NCI-H1092 treated with DMSO at 0.1 percent for 48 hours (cell line): ENCODE data around the gene ACCSL.

Experiments used
- DNase-seq: peaks from one replicate; lab custom pipeline; 2025; lab: John Stamatoyannopoulos, UW

Gene ACCSL

DNA sequence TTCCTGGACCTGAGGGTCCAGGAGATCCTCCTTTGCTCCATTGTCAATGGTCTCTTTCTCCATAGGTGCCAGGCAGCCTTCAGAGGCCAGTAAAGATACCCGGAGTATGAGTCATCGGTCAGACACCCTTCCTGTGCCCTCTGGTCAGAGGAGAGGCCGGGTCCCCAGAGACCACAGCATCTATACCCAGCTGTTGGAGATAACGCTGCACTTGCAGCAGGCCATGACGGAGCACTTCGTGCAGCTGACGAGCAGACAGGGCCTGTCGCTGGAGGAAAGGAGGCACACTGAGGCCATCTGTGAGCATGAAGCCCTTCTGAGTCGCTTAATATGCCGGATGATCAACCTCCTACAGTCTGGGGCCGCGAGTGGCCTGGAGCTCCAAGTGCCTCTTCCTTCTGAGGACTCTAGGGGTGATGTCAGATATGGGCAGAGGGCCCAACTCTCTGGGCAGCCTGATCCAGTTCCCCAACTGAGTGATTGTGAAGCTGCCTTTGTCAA, at the start of gene ACCSL:
Gene ACCSL (plus strand): TSS at position 51 of the 501 bp plus-strand sequence. CDS start 56 bp downstream, at position 107.
- DNase-seq: no peak

DNA sequence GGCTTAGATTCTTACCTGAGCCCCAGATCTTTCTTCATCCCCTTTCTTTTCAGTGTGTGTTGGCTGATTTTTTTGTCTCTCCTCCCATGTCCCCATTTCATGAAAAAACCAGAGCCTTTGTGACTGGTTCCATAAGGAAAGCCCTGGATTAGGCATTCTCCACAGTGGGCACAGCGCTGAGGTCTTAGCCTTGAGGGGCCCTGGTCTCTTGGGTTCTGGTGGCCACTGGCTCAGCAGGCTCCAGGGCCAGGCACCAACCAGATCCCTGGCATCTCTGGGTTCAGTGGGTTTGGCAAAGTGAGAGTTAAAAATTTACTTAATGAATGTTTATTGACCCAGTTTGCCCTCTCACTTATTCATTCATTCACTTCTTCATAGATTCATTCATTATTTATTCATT, 49.5 kb upstream of the ACCSL start:
- DNase-seq: no peak

DNA sequence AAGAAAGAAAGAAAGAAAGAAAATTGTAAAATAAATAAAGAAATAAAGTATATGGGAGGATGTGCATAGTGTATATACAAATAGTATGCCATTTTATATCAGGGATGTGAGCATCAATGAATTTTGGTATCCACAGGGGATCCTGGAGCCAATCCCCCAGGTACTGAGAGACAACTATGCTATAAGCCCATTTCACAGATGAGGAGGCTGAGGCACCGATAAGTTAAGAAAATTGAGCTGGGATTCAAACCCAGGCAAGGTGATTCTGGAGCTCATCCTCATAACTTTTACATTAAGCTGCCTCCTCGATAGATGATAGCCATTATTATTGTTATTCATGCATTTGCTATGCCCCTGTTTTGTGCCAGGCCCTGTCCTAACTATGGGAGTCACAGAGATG, 47.0 kb upstream of the ACCSL start:
- no peak for DNase-seq

DNA sequence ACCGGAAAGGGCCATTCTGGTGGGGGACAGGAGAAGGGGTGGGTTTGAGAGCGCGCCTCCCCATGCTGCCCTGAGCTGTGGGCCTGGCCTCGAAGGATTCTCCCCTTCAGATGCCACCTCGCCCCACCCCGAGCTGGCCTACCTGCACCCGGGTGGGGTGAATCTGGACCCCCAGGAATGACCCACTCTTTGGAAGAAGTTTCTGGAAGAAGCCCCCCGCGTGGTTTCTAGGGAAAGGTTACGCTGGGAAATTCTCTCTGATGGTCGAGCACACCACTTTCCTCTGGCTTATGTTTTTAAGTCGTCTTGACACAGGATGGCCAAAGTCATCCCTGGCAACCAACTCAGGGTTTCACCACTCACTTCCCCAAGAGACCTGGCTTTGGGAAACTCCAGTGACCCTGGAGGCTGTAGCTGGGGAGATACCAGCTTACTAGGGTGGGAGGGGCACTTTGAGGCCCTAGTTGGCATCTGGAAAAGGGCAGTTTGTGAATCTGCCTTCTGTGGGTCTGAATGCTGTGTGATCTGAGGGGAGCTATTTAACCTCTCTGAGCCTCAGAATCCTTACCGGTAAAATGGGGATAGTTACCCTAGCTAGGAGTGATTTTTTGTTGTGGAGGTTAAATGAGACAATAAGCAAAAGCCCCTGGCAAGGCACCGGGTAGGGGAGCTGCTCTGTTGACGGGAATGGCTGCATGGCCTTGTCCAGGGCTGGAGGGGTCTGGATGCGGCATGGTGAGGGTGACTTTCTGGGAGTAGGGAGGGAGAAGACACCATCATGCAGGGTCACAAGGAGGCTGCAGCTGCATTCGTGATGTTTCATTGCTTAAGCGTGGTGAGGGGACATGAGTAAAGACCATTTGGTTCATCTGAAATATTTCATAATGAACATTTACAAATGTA, 45.3 kb upstream of the ACCSL start:
- DNase-seq: no peak

DNA sequence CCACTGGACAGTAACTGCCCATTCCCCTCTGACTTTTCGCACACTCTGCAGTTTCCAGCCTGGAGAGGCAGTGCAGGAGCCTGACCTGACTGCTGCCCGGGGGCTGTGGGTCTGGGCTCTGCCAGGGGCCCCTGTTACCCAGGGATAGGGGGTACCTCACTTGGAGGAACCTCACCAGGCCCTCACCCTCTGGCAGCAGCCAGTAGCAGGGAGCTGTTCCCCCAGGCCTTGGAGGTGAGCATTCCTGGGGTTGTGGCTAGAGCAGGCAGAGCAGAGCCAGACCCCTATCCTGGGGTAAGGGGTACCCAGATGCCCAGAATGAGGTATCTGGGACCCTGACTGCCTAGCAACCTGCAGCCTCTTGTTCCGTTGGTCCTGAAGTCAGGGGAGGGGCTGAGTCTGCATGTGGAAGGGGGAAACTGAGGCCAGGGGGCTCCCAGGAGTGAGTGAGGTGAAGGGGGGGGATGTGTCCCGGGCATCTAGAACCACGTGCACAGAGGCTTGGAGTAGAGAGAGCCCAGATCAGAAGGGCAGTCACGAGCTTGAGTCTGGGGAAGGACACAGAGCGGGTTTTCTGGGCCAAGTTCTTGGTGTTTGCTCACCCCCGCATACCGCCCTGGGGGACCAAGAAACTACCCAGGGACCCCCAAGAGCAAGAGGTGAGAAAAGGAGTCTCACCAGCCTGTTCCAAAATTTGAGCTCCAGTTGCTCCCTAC, 43.9 kb upstream of the ACCSL start:
- DNase-seq: no peak

DNA sequence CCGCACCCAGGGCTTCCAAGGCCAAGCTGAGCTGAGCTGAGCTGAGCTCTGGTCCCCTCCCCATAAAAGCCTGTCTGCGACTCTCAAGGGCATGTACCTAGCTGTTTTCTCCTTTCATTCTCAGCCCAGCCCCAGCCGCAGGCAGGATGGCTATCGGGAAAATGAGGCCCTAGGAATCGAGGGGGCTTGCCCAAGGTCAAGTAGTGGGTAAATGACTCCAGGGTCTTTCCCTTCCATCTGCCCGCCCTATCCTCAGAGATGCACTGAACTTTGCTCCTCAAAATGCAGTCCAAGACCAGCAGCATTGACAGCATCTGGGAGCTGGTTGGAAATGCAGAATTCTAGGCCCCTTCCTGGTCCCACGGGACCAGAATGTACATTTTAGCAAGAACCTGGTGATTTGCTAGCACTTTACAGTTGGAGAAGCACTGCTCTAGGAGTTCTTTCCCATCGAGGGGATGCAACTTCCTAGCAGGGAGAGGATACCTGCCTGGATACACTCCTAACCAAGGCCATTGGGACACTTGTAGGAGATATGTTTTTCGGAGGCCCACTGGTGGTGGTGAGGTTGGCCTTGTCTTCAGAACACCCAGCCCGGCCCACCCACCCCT, 43.2 kb upstream of the ACCSL start:
- no peak for DNase-seq

DNA sequence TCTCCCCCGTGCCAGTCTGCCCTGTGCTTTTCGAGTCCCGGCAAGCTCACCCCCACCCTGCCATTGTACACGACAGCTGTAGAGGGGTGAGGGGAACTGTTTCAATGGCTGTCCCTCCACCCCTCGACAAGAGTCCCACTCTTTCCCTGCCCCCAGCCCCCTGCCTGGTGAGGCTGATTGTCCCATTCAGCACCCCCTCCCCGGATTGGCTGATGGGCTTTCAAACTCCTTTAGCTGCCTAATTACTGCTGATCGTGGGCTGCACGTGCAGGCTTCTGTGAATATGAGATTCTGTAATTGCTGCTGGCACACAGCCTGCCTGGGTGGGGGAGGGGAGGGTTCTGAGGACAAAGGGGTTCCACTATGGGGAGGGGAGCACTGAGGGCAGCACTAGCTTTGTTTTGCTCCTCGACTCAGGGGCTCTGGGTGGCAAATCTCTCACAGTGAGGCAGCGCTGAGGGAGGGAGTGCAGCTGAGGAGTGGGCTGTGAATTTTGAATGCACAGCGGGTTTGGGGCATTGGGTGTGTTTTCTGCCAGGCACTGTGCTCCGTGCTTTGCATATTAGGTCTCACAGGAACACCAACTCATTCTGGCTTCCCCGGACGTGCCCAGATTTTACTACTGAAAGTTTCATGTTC, 42.6 kb upstream of the ACCSL start:
- peak; percentile 58 for DNase-seq

DNA sequence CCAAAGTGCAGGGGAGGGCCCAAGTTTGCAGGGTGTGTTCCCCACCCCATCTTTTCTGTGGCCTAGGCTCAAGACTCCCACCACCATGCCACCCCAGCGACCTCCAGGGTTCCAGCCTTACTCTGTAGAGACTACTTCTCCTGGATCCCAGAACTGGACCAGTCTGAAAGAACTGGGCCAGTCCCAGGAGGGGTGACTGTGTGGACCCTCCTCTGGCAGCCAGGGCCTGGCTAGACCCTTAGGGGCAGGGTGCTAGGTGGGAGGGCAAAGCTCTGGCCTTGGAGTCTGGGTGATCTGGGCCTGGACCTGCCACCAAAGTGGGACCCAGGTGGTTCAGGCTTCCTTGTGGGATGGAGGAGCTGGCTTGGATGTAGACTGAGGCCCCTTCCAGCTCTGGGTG, 41.8 kb upstream of the ACCSL start:
- no peak for DNase-seq

DNA sequence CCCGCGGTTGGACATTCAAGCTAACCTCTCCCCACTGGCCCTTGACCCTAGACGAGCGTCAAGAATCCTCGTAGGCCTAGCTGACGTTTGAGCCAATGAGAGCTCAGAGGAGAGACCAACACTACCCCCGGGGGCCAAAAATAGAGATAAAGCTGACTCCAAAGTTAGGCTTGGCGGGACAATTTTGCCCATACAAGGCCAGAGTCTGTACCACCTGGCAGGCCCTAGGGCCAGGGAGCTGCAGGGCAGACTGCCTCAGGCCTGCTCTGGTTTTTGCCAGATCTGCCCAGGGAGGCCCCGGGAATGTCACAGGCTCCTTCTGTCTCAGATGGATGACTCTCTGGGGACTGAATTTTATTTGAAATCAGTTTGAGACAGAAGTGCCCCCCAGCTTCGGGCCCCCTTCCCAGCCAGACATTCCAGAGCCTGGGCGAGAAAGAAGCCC, 40.8 kb upstream of the ACCSL start:
- DNase-seq: no peak

DNA sequence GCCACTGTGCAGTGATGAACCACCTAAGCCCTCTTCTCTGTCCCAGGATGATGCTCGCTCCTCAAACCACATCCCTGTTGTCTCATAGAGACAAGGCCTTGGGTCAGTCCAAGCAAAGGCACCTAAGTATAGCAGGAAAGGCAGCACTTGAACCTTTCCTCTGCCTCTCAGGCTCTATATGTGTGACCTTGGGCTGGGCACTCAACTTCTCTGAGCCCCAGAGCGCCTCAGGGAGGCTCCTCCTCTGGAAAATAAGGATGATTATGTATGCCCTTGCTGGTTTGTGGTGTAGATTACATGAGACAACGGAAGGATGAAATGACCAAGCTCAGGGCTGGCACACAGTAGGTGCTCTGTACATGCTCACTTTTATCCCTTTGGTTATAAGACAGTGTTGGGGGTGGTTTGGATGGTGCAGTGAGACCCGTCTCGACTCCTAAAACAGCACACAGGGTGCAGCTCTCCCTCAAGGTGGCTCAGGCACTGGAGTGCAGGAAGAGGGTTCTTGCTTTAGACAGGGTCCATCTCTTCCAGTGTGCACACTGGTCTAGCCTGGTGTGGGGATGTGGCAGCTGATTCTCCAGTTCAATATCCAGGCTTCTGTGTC, 40.2 kb upstream of the ACCSL start:
- no peak for DNase-seq

DNA sequence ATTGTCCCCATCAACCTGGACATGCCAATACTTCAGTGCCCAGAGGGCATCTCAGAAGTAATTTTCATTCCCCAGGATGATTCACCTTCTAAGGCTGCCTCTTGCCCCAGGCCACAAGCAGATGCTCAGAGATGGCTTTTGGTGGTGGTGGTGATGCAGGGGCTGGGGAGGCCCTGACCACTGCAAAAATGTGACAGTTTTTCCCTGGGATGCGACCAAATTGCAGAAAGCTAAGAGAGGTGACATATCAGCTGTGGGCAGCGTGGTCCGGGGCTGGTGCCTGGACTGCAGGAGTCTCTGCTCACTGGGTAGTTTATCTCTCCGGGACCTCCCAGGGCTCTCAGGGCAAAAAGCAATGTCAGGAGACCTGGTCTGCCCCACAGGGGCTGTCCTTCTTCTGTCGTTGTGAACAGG, 39.7 kb upstream of the ACCSL start:
- no peak for DNase-seq

DNA sequence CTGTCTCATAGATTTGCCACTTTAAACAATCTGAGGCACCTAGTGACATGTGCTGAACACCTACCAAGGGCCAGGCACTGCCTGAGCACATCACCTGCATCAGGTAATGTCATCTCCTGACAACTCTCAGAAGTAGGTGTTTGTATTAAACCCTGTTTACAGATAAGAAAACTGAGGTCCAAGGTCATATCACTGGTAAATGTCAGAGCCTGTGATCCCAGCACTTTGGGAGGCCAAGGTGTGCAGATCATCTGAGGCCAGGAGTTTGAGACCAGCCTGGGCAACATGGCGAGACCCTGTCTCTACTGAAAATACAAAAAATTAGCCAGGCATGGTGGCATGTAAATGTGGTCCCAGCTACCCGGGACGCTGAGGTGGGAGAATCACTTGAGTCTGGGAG, 39.1 kb upstream of the ACCSL start:
- DNase-seq: no peak

DNA sequence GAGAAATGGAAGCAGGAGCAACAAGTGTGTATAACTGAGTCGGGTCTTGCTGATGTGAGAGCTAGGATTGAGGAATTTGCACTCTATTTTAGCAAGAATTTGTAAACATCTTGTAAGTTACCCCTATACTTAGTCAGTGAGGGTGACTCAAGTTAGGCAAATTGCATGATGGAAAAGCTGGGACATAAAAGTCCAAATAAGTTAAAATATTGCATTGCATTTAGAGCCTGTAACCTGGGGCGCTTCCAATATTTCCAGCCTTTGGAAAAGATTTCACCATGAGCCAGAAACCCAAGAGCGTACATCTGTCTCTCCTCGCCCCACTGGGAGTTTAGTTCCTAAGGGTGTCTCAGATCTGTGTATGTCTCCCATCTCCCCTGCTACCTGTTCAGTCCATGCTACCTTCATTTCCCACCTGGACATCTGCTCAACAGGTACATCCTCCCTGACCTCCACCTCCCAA, 37.0 kb upstream of the ACCSL start:
- DNase-seq: no peak

DNA sequence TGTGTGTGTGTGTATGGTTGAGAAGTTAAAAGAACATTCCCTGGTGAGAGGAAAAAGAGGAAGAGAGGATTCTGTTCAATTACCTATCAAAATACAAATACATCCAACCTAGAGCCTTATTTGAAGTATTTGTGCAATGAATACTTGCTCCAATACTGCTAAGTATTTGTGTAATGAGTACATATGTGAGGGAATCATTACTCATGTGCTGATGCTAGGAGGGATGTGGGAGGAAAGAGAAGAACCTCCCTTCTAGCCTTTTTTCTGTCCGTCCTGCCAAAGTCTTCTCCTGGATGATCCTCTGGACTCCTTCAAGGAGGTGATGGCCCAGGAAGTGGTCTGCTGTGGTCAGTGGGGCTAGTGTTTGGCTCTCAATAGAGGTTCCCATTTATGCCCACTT, 36.0 kb upstream of the ACCSL start:
- DNase-seq: no peak

DNA sequence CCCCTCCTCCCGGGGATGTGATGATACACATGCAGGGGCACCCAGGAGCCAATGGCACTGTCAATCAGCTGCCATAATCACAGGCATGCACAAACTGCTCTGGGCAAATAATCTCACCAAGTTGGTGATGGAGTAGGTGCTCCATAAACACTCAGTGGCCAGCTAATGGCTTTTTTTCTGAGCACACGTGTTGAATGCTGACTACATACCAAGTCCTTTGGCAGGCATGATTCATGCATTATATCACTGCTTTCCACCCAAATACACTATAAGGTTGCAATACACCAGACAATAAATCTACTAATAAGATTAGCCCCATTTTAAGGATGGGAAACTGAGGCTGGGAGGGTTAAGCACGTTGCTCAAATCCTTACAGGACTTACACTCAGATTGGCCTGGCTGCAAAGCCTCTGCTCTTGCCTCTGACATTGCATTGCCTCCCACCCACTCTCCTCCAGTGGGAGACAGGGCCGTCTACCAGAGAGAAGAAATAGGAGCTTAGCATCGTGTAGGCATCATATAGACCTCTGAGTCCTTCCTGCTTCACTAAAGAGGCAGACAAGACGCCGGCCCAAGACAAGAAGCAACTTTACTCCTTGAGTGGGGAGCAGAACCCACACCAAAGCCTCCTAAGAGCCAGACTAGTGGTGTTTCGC, 32.7 kb upstream of the ACCSL start:
- no peak for DNase-seq

DNA sequence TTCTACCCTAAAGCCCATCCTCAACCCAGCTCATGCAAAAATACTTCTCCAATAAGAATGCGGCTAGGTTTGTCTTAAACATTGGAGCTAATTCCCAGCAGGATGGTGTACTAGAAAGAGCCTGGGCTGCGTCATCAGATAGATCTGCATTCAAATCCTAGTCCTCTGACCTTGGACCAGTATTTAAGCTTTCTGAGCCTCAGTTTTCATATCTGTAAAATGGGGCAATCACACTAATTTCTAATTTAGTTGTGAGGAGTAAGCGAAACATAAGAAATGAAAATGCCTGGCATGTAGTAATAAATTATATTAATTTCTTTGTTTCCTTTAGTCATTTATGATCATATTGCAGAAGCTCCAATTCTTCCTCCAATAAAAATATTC, 32.2 kb upstream of the ACCSL start:
- DNase-seq: no peak

DNA sequence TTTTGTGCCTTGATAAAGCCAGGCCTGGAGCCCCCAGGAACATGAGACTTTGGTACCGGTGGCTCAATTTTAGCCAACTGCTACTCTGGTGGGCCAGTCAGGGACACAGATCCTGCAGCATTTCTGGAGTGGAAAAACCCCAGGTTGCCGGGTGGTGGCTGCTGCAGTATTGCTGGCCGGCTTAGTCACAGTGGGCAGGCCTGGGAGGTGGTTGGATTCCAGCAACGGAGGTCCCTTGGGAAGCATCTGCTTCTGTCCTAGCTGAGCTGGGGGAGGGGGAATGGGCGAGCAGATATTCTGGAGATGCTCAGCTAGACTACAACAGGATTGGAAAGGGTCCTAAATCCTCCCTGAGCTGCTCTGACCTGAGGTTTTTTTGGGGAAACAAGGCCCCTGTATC, 31.6 kb upstream of the ACCSL start:
- DNase-seq: no peak

DNA sequence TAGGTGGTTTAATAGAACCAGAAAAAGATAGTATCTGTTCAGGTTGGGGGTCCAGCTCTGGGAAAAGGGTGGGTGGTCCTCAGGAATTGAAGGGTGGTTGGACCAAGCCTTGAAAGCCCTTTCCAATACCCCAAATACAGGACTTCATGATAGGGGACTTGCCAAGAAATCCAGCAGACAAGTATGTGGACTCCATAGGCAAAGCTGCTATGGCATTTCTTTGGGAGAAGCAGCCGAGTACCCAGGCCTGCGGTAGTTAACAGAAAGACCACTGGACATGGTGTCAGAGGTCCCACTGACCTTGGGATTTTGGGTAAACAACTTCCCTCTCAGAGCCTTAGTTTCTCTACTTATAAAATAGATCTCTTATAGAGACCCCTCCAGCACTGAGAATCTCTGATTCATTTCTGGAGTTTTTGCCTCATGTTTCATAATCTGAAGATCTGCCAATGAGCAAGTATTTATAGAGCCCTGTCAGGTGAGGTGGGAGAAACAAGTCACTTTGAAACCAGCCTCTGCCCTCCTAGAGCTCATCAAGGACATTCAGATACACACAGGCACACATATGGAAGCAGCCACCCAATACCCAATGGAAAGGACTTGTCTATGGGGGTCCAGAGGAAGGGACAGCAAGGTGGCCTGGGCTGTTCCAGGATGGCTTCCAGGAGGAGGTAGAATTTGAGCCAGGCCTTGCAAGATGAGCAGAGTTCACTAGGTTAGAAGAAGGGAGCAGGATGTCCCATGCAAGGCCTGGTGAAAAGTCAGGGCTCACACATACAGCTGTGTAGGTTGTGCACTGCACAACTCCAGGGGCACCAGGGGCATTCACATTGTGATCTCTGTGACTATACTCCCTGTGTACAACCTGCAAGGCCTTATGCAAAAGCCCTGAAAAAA, 31.0 kb upstream of the ACCSL start:
- no peak for DNase-seq

DNA sequence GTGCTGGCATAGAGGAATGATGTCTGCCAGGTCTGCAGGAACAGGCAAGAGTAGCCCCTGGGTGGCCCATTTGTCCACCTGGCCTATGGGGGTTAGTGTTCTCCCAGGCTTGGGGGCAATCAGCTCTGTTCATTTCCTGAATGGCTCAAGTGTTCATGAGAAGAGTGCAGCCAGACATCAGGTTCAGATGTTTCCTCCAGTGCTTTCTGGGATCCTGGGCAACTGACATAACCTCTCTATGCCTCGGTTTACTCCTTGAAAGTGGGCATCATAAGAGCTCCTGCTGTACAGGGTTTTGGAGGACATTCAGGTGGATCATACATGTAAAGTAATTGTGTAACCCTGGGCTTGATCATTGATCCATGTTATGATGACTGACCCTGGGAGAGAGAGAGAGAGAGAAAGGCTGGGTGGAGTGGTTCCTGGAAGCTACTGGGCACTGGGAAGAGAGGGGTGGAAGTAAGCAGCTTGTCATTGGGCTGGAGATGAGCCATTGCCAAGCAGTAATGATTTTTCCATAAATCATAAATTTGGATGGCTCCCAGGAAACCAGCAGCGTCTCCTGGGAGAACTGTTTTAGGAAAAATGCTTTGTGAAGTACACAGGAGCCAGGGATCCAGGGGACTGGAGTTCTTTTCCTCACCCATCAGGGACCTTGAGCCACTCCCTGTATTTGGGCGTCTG, 30.2 kb upstream of the ACCSL start:
- peak; percentile 44 for DNase-seq

DNA sequence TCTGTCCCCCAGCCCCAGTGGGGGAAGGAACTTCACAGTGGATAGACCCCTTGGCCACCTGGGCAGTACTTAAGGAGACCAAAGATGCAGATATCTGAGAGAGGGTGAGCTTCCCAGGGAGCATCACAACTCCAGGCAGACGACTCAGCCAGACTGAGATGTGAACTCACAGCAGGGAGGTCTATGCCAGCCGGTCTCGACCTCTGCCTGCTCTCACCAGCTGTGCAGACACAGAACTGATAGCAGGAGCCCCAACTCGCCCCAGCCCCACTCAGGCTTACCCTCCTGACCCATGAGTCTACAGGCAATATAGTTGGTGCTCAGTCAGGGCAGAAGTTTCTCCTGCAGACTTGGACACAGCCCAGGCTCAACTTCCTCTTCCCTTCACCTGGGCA, 29.7 kb upstream of the ACCSL start:
- no peak for DNase-seq
